Upper lobe of left lung (tissue), 4 donors: ENCODE measurements around the gene SRGAP3.

Experiments used
- CTCF ChIP-seq, 6 experiments: fragments of 450-650 bp in 4 of 6; fragments of 200-600 bp in 2 of 6; sonication (generic) in 2 of 6; IDR thresholded peaks; one replicate each; pipeline ENCODE4 v1.5.1; 2016 to 2019; ENCODE audit warnings: antibody characterized with exemption in 6 of 6
- EP300 ChIP-seq, 4 donors: sonication (generic); formaldehyde crosslinking; IDR thresholded peaks; one replicate each; pipeline ENCODE4 v1.5.1; 2017; ENCODE audit warnings: antibody characterized with exemption in 4 of 4, control low read depth in 2 of 4
- POLR2A ChIP-seq, 4 donors: fragments of 450-650 bp; IDR thresholded peaks; one replicate each; pipeline ENCODE4 v1.5.1; 2016 to 2017; ENCODE audit warnings: antibody characterized with exemption in 4 of 4, mild to moderate bottlenecking in 2 of 4
- POLR2AphosphoS5 ChIP-seq, 2 donors: sonication (generic); formaldehyde crosslinking; IDR thresholded peaks; one replicate each; pipeline ENCODE4 v1.5.1; 2017; ENCODE audit warnings: antibody characterized with exemption in 2 of 2

GRCh38 chr3:9161298-9161697, 88.1 kb downstream of the SRGAP3 start:
- TF ChIP-seq CTCF (IDR thresholded peaks at IDR 0.05) (no peak), POLR2AphosphoS5 (IDR thresholded peaks at IDR 0.05) (no peak), EP300 (IDR thresholded peaks at IDR 0.05) (no peak), POLR2A (IDR thresholded peaks at IDR 0.05) (no peak)
